Adipose tissue (tissue), 3 donors: ENCODE data around the gene DDX31. TPM values are rescaled to one million over a fixed set of nuclear protein-coding genes. Genes with fewer than 3 reads are reported as not detected.
"Not testable (repeated sequence)": the region's sequence is repeated elsewhere in the genome, so short reads cannot be mapped to it uniquely, and the experiment has no call there.

ENCODE experiments used
- H3K27ac ChIP-seq: one replicate; pipeline ENCODE4 v1.5.1; 2013; ENCODE audit warnings: low read depth, low read length
- WGBS, 3 donors: extraction: QIAGEN DNeasy Blood & Tissue Kit; methylation state at CpG; one replicate each; pipeline ENCODE4 v1.1.7; 2013; 5-methylcytosine and 5-hydroxymethylcytosine counted together
- polyA plus RNA-seq, 3 donors: library from polyadenylated mRNA; stranded (reverse); fragments of 200-250 nt; gene quantifications; one replicate each; pipeline ENCODE4 v1.2.3, GENCODE V29; 2013
- donor health status: healthy with polysubstance abuse.
- donor health status: Bipolar disorder and iron deficiency.
- donor health status: healthy.

DDX31 gene
- 1 to 10 TPM; 3.8 to 7.0 (median 6.7) TPM for polyA plus RNA-seq

DNA sequence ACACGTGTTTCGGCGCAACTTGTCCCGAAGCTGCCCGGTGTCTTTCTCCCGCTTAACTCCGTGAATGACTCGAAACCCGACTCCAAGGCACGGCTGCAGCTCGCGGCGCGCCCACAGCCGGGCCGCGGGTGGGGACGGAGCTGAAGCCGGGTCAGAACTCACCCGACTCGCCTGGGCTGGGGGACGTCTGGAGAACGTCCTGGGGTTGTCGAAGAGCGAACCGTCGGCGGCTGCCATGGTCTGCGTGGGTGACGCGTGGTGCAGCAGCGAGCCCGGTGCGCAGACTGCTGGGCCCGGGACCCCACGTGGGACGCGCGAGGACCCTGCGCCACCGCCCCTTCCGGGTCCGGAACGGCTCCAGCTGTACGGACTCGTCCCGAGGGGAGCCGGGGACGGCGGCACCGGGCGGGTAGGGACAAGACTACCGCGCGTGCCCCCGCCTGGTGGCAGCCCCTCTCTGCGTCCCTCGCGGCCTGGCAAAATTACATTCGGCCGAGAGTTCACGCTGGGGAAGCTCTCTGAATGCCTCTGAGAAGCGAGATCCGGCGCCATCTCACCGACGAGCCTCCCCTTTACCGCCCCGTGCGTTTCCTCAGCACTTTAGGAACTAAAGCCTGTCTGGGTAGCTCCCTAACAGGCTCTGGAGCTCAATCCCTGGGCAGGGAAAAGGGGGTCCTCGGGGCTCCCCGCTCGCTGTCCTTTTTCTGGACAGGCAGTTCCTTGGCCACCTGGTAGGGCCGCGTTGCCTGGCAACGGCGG is at the start of gene DDX31:
Gene DDX31 (minus strand): TSS at position 286 of the 759 bp plus-strand sequence. CDS start 49 bp downstream, at position 237.
- 1% methylated on average over 60 to 77 of the region's 77 CpGs for WGBS, 3 donors
- peak within 1 kb of the TSS; percentile 86 for H3K27ac ChIP-seq

DNA sequence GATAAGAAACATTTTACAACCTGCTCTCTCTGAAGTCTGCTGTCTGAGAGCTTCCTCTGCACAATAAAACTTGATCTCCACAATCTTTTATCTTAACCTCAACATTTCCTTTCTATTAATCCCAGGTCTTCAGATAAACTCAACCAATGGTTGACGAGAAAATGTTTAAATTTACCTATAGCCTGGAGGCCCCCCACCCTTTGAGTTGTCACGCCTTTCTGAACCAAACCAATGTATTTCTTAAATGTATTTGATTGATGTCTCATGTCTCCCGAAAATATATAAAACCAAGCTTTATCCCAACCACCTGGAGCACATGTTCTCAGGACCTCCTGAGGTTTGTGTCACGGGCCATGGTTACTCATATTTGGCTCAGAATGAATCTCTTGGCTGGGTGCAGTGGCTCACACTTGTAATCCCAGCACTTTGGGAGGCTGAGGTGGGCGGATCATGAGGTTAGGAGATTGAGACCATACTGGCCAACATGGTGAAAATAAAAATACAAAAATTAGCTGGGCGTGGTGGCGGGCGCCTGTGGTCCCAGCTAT is 48.7 kb upstream of the DDX31 start:
- WGBS, 3 donors: 56 to 73% (median 61%) methylated on average over 8 of the region's 8 CpGs

DNA sequence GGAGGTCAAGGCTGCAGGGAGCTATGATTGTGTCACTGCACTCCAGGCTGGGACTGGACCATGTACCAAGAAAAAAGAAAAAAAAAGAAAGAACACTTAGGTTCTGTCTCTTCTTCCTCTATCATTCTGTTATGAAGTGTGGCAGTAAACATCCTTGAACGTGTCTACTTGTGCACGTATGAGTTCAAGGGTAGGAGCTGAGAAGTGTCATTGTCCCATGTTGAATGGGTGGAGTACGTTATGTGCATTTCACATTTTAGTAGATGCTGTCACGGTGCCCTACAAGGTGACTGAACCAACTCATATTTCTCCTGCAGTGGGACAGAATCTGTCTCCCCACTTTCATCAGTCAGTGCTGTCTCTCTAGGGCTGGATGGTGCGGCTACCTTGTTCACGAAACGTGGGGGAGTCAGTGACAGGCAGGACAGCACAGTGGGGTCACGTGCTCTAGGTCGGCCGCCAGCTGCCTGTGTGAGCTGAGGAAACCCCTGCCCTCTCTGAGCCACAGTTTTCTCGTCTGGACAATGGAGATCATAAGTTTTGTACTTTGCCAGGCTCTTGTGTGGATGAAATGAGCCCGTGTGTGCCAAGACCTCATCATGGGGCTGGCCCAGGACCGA is 47.7 kb upstream of the DDX31 start:
- 54 to 70% (median 68%) methylated on average over 13 of the region's 13 CpGs for WGBS, 3 donors

More for the DNA sequence above, 48.7 kb upstream of the DDX31 start:
- H3K27ac ChIP-seq: not testable (repeated sequence)

DNA sequence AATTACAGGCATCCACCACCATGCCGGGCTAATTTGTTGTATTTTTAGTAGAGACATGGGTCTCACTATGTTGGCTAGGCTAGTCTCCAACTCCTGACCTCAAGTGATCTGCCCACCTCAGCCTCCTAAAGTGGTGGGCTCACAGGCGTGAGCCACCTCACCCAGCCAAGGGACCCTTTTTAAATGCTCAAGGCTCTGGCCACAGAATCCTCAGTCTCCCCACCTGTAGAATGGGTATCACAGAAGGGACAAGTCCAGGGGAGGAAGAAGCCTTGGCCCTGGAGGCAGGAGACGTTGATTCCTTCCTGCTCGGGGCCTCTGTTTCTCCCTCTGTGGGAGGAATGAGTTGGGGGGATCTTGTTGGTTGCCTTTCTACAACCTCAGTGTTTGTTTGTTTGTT is 46.2 kb upstream of the DDX31 start:
- 84 to 93% (median 88%) methylated on average over 4 of the region's 4 CpGs for WGBS, 3 donors
- no peak overlapping the region for H3K27ac ChIP-seq

More for the DNA sequence above, 47.7 kb upstream of the DDX31 start:
- no peak overlapping the region for H3K27ac ChIP-seq

DNA sequence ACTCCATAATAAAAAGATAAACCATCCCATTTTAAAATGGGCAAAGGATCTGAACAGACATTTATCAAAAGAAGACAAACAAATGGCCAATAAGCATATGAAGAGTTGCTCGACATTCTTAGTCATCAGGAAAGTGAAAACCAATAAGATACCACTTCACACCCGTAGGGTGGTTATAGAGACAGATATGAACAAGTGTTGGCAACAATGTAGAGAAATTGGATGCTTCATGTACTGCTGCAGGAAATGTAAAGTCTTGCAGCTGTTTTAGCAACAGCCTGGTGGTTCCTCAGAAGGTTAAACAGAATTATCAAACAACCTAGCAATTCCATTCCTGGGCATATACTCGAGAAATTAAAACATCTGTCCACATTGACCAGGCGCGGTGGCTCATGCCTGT is 43.0 kb upstream of the DDX31 start:
- WGBS, 3 donors: 77 to 82% (median 78%) methylated on average over 5 of the region's 5 CpGs
- no peak overlapping the region for H3K27ac ChIP-seq

DNA sequence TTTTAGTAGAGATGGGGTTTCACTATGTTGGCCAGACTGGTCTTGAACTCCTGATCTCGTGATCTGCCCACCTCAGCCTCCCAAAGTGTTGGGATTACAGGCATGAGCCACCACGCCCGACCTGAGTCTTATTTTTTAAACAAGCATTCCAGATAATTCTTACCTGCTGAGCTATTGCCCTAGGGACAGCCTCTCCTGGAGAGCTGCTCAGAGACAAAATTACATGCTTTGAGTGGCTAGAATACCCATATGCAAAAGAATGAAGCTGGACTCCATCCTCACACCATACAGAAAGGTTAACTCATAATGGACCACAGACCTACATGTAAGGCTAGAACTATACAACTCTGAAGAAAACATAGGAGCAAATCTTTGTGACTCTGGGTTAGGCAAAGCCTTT is 42.1 kb upstream of the DDX31 start:
- 85 to 92% (median 89%) methylated on average over 3 of the region's 3 CpGs for WGBS, 3 donors
- no peak overlapping the region for H3K27ac ChIP-seq

DNA sequence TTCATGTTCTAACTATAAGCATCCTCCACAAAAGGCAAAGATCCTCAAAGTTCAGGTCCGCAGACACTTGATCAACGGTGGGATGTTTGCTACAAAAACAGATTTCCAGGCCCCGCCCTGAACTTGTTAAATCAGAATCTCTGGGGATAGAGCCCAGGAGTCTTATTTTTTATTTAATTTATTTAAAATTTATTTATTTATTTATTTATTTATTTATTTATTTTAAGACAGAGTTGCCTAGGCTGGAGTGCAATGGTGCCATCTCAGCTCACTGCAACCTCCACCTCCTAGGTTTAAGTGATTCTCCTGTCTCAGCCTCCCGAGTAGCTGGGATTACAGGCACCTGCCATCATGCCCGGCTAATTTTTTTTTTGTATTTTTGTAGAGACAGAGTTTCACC is 41.4 kb upstream of the DDX31 start:
- WGBS, 3 donors: 89 to 95% (median 95%) methylated on average over 5 of the region's 5 CpGs

DNA sequence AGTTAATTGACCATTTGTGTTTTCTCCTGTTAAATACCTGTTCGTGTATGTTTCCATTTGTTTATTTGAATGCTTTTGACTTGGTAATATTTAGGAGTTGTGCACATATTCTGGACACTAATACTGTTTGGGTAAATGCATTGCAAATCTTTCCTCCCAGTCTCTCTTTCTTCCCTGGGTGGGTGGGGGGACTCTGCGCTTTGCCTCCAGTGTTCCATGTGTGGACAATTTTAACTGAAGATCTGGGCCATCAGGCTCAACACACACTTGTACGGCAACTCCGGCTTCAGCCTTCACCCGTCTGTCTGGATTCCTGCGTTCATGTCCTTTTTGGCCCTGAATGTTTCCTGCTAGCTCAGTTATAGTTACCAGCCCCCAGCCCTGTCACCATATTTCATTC is 40.5 kb upstream of the DDX31 start:
- WGBS, 3 donors: 70 to 80% (median 72%) methylated on average over 6 of the region's 6 CpGs

More for the DNA sequence above, 41.4 kb upstream of the DDX31 start:
- not testable (repeated sequence) for H3K27ac ChIP-seq

DNA sequence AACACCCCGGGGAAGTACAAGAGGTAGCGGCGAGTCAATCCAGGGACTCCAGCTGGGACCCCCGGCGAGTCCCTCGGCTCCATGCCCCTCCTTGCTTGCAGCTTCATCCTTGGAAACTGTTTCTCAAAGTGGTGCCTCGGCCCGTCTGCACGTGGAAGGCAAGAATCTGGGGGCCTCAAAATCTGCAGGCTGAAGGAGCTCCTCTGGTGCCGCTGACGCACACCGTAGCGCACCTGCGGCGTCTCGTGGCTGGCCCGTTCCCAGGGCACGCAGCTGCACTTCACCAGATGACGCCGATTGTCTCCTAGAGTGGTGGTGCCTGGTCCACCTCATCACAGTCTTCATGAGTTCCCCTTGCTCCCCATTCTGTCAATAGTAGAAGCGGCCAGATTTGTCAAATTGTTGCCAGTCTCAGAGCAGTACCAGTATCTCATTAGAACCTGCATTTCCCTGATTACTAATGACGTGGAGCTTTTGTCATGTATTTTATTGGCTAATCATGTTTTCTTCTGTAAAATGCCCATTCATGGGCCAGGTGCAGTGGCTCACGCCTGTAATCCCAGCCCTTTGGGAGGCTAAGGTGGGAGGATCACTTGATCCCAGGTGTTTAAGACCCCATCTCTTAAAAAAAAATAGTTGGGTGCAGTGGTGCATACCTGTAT is 39.1 kb upstream of the DDX31 start:
- H3K27ac ChIP-seq: no peak overlapping the region
- 83 to 88% (median 87%) methylated on average over 23 of the region's 23 CpGs for WGBS, 3 donors

More for the DNA sequence above, 40.5 kb upstream of the DDX31 start:
- H3K27ac ChIP-seq: no peak overlapping the region

DNA sequence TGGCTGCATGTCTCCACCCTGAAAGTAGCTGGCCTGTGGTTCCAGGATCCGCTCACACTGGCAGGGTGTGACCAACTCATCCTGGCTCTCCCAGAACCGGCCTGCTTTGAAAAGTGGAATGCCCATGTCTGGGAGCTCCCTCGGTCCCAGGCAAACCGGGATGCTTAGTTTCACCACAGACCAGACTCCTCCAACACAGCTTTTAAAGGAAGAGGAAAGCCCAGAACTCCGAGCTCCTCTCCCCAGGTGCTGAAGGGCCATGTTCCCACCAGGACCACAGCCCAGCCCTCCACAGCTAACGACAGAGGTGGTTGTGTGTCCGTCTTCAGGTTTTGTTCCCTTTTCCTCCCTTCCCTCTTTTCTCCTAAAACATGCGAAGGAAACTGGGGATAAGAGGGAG is 38.5 kb upstream of the DDX31 start:
- WGBS, 3 donors: 73 to 80% (median 79%) methylated on average over 8 of the region's 8 CpGs
- H3K27ac ChIP-seq: no peak overlapping the region

DNA sequence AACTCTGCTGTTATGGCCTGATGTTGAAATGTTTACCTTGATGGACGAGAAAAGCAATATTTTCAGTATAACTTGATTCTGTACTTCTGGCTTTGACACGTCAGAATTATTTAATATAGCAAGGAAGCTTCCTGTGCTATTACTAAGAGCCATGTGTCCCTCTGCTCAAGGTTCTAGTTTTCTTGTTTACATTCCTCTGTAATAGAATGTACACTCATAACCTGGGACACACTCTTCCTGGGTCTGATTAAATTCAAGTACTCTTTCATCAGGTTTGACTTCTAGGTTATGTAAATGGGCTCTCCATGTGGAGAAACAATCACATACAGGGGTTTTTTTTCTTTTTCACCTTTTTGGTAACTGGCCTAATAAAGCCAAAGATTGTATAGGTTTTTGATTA is 33.6 kb upstream of the DDX31 start:
- no peak overlapping the region for H3K27ac ChIP-seq
- 31 to 50% (median 44%) methylated on average over 2 of the region's 2 CpGs for WGBS, 3 donors

DNA sequence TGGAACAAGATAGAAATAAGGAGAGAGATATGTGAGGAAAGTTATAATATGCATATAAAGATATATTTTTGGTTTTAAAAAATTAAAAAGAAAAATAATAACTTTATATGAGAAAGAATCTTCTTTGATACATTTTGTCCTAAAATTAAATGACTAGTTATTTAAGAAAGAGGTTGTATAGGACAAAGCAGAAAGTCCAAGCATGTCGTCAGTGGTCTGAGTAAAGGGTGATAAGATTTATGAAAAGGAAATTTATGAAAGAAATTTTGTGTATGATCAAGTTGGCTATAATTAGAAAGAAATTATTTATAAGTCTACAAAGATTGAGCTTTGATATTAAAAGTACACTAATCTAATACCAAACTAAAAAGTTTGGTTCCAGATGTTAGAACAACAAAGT is 32.5 kb upstream of the DDX31 start:
- 0 to 44% (median 0%) methylated on average over 1 of the region's 1 CpG for WGBS, 3 donors
- H3K27ac ChIP-seq: no peak overlapping the region

DNA sequence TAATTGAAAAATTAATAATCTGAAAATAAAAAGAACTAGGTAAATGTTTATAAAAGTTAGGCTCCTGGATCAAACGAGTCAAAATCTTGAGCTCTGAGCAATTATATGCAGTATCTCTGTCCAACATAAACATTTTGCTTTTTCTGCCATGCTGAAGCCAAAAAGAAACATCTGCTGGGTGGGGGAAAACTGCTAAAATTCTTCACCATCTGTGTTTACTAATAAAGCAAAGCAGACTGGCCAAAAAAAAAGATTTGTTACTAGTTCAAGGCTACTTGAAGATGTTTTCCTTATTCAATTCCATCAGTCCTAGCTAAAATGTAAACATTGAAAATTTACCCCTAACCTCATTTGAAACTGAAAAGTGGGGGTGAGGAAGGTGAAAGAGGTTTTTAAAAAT is 30.2 kb upstream of the DDX31 start:
- 26 to 28% (median 27%) methylated on average over 1 of the region's 1 CpG for WGBS, 3 donors
- no peak overlapping the region for H3K27ac ChIP-seq

DNA sequence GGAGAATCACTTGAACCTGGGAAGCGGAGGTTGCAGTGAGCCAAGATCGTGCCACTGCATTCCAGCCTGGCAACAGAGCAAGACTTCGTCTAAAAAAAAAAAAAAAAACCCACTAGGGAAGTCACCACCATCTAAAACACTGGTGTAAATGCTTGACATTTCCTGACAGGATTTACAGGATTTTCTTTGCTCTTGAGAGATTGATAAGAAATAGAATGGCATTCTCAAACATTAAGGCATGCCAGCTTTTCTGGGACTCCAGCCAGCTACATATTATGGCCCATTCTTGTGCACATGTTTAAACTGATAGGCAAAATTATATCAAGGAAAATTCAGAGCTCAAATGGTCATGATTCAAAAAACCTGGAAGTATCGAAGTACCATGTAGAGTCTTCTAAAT is 29.2 kb upstream of the DDX31 start:
- no peak overlapping the region for H3K27ac ChIP-seq
- 25 to 40% (median 38%) methylated on average over 4 of the region's 4 CpGs for WGBS, 3 donors

DNA sequence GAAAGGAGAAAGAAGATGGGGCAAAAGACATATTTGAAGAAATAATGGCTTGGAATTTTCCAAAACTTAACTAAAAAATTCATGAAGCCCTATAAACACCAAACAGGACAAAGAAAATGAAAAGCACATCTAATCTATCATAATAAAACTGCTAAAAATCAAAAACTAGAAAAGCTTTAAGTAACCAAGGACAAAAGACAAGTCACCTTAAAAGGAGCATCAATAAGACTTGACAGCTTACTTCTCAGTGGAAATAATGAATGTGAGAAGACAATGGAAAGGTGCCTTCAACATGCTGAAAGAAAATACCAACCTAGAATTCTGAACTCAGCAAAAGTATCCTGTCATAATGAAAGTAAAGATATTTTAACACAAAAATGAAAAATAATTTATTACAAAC is 27.4 kb upstream of the DDX31 start:
- no peak overlapping the region for H3K27ac ChIP-seq

DNA sequence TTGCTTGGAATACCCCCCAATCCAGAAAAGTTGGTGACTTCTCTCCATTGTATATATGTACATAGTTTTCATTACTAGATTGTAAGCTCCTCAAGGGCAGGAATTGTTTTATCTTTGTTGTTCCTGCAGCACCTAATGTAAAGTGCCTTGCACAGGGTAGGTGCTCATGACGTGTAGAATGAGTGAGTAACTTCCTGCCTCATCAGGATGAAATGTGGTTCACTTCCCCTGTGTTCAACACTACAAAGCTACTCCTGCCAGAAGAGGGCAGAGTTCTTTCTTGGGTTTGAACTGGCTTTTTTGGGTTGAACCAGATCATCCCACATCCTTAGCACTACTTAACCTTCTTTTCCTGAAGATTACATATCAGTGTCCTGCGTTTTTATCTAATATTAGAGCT is 24.4 kb upstream of the DDX31 start:
- no peak overlapping the region for H3K27ac ChIP-seq

DNA sequence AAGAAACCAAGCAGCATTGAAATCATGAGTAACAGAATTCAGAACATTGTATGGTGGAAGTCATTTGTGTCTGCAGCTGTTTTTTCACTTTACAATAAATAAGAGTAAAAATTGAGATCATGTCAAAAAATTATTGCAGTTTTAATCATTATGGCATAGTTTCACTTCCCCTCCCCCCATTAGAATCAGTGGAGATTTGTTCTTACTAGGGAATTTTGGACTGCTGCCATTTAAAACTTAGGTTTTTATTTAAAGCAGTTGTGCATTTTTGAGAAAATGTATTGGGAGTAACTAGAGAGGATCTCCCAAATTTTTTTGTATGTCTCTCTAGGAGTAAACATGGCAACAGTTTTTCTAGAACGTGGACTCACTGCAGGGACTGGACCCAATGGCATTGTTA is 20.9 kb upstream of the DDX31 start:
- 71 to 78% (median 73%) methylated on average over 1 of the region's 1 CpG for WGBS, 3 donors
- no peak overlapping the region for H3K27ac ChIP-seq

More for the DNA sequence above, 24.4 kb upstream of the DDX31 start:
- 27 to 56% (median 27%) methylated on average over 2 of the region's 2 CpGs for WGBS, 3 donors

DNA sequence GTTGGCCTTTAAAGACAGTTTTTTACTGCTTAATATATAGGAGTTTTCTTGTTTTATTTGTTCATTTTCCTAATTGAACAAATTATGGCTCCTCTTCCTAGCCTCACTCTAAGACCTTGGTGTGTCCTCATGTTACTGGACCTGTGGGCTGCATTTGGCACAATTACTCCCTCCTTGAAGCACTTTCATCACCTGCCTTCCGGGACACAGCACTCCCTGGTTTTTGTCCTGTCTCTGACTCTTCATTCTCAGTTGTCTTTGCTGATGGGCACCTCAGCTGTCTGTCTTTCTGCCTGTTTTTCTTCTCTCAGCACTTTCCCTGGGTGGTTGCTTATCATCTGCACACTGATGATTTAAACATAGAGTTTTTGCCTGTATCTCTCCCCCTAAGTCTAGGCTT is 14.1 kb upstream of the DDX31 start:
- WGBS, 3 donors: 96 to 100% (median 98%) methylated on average over 1 of the region's 1 CpG
- no peak overlapping the region for H3K27ac ChIP-seq

DNA sequence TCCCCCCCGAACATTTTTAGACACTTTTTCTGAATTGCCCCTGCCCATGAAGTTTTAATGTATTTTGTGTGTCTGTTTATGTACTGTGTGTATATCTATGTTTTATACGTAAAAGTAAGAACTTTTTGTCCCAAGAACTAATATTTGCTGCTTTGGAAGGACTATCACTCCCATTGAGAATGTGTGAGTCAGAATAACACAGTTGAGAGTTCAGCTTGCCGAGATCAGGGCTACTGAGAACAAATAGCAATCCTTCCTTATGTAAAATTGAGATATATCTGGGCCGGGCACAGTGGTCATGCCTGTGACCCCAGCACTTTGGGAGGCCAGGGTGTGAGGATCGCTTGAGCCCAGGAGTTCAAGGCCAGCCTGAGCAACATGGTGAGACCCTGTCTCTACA is 11.8 kb upstream of the DDX31 start:
- WGBS, 3 donors: 78 to 90% (median 79%) methylated on average over 5 of the region's 5 CpGs
- no peak overlapping the region for H3K27ac ChIP-seq
